HG02938 (cell line): ENCODE data around the gene KCND3.

Experiments
- ATAC-seq: cut with Tn5 transposase; IDR thresholded peaks from one replicate; pipeline ENCODE4 v1.9.1; 2021; ENCODE audit warnings: mild to moderate bottlenecking, moderate library complexity; ENCODE audit not compliant: unreplicated experiment

The KCND3 gene

DNA sequence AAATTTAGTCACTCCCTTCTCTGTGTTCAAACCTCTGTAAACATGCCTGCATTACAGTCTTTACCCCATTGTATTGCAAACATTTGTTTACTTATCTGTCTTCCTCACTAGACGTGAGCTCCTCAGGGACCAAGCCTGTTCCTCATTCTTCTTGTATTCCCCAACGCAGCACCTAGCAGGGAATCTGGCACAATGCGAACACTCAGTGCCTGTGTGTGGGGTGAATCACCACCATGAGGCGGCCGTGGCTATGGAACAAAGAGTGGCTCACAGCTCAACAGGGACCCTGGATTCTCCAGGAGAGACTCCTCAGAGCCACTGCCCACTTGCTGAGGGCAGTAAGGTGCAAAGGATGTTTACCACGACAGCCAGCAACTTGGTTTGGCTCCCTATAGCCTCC is 137.9 kb downstream of the KCND3 start:
- no peak for ATAC-seq

DNA sequence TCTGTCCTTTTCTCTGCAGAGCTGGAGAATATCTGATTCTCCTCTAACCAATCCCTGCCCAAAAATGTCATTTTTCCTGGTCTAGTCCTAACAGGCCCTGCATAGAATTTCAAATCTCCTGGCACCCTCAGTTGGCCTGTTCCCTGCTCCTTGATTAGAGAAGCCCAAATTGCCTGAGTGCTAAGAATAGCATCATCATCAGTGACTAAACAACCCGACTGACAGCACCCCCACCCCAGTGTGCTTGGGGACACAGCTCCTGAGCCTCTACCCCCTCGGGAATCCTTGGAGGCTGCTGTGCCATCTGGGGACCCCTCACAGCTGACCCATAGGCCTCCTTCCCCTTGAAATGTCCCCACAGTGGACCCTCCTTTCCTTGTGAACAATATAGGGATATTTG is 139.4 kb downstream of the KCND3 start:
- ATAC-seq: no peak

DNA sequence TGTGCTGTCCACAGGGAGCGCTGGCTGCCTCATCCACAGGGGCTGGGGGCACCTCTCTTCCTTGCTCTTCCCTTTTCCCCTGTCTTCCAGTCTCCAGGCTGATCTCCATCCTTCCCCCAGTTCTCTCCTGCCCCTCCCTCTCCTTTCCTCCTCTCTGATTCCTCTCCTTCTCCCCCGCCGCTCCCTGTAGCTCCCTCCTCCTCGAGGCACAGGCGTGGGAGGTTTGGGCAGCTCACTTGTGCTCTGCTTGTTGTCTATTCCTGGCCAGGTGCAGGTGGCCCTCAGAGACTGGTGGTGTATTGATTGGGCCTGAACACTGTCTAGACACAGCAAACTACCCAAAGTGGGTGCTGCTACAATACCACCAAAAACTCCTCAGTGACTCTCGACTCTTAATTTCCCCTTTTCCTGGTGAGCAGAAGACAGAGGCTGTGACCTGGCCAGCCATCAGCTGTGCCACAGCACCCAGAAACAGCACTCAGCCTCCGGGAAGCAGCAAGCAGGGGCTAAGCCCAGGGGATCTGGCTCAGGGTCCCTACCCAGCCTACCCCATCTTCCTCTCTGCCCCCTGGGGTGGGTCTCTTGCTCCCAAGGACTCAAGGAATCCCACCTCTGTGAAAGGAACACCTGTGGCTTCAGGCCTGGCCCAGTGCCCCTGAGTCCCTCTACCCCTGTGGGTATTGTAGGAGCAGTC is 140.5 kb downstream of the KCND3 start:
- ATAC-seq: no peak

DNA sequence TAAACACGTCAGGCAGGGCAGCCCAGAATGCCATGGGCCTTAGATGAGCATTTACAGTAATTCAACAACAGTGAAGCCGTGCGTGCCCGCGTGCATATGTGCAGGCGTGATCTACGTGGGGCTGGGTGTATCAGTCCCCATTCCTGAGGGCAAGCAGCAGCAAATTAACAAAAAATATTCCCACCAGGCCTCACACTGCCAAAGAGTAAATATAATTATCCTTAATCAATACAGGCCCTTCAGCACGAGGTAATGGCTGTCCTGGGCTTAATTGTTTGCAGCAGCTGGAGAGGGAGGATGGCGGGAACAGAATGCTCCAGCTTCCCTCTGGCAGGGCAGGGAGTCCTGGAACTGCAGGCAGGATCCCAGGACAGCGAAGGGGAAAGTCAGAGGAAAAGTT is 142.0 kb downstream of the KCND3 start:
- ATAC-seq: no peak

DNA sequence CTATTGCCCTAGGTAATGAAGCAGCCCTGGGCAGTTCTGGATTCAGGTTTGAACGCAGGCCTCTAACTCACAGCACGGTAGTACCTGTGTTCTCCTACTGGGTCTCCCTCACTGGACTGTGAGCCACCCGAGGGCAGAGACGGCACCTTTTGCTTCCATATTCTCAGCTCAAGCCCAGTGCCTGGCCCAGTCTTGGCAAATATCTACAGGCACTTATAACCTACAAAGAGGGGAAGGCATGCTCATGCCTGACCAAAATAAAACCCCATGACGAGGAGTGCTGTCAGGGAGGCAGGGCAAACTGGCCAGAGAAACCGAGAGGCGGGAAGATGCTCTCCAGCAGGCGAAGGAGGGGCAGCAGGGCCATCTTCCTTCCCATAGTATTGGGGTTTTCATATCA is 142.6 kb downstream of the KCND3 start:
- ATAC-seq: no peak

DNA sequence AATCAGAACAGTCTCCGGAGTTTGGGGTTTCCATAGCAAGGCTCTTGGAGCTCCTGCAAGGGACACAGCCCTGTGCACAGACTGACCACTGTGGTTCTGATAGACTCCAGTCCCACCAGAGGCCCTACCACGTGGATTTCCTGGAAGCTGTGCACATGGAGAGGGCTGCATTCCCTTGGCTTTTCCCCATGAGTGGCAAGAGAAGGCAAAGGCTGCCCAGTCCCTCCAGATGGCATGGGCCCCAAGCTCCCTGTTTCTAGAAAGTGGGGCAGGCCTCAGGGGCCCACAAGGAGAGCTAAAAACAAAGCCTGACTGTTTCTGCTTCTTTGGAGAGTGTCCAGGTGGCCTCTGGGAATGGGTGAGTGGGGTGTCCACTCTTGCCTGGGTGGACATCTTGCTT is 146.3 kb downstream of the KCND3 start:
- ATAC-seq: no peak

DNA sequence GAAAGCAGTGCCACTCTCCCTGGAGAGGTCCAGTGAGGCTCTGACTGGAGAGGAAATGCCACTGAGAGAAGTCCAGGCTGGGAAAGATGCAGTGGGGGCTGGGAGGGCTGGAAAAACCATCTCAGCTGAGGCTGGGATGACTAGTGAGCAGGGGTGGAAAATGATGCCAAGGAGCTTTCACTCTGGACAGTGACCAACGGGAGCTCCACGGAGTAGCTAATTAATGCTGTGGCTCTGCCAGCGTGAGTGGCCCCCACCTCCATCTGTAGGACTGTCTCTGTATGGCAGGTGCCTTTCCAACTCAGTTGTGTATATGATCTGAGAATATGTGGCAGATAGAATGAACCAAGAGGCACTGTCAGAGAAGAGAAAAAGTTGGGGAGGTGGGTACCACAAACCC is 147.1 kb downstream of the KCND3 start:
- ATAC-seq: no peak

DNA sequence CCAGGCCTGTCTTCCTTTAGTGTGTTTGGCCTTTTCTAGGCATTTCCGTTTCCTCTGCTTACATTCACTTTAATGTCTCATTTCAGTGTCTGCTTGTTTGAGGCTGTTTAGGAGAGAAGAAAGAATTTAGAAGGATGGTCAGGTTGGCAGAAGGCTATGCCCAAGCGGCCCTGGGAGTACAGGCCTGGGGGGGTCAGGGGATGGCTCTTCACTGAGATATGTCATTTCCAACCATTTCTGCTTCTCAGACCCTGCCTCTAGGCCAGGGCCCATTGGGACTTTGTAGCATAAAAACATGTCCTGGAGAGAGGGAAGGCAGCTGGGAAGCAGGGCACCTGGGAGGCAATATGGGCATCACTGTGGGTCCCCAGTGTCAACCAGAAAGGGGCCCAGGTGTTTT is 147.7 kb downstream of the KCND3 start:
- no peak for ATAC-seq

DNA sequence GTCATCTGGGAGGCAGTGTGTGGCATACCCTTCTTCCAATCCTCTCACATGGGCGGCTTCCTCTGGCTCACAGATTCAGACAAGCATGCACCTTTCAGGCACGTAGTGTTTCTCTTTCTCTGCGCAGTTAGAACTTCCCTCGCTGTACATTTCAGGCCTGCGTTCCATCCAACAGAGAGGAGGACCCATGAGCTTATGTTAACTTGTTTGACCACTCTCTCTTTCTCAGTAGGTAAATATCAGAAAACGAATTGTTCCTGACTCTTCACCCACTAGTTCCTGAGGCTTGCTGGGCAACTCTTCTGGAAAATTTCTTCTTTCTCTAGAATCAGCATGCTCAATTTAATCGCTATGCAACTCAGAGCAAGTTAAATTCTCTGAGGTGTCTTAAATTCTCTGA is 148.3 kb downstream of the KCND3 start:
- no peak for ATAC-seq

DNA sequence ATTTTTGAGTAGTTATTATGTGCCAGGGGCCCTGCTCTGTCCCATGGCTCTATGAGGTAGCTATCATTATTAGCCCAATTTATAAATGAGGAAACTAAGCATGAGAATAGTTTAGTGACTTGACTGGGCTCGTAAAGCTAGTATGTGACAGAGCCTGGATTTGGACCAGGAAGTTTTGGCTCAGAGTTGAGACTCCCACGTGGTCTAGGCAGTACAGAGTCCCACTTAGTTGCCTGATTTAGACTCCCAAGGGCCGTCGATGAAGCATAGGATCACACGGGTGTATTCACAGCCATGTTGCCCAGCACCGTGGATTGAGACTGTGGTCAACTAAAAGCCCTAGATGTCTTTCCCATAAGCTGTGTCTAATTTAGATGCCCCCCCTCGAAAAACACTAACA is 152.1 kb downstream of the KCND3 start:
- no peak for ATAC-seq

DNA sequence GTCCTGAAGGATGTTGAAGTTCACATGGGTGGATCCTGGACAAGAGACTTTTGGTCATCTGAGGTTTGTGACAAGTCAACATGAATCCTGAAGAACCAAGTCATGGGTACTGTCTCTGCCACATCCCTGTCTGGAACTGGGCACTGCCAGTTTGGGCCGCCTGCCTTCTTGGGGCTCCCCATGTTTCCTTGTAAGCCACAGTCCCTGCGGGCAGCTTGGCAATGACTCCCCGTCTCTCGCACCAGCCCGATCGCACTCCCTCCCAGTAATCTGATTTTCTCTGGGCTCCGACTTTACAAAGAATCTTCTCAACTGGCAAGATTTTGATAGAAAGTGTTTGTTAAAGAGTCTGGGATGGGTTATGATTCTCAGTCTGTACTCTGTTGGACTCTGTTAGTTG is 153.4 kb downstream of the KCND3 start:
- no peak for ATAC-seq

DNA sequence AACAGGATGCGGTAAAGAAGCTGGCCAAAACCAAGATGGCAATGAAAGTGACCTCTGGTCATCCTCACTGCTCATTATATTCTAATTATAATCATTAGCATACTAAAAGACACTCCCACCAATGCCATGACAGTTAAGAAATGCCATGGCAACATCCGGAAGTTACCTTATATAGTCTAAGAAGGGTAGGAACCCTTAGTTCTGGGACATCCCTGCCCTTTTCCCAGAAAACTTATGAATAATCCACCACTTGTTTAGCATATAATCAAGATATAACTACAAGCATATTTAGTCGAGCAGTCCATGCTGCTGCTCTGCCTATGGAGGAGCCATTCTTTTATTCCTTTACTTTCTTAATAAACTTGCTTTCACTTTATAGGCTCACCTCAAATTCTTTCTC is 154.0 kb downstream of the KCND3 start:
- ATAC-seq: no peak

DNA sequence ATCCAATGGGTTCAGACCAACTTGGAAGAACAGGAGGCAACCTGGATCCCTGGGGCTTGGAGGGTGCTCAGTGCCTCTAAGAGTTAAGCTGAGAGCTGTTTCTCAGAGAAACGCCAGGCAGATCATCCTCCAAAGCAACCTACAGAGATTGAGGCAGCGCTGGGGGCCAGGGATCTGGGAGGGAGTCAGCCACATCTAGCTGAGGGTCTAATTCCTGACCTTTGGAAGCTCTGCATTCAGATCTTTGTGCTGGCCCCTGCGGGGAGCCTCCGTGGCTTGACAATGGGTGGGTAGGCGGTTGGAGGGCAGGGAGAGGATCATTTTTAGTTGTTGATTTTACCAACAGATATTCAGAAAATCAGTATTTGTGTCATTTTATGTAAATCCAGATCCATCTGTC is 154.5 kb downstream of the KCND3 start:
- no peak for ATAC-seq

DNA sequence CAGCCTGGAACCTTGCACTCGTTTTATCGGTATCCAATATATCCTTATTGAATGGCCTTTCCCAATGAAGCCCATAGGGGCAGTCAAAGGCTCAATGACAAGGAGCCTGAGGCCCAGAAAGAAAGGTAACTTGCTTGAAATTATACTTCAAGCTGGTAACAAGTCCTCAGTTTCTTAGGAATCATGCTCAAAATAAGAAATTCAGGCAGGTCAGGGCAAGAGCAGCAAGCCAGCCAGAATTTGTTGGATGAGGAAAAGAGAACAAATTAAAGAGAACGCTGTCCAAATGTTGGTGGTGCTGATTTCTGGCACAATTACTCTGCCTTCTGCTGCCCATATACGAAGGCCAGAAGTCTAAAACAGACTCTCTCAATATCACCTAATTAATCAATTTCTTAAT is 156.1 kb downstream of the KCND3 start:
- no peak for ATAC-seq

DNA sequence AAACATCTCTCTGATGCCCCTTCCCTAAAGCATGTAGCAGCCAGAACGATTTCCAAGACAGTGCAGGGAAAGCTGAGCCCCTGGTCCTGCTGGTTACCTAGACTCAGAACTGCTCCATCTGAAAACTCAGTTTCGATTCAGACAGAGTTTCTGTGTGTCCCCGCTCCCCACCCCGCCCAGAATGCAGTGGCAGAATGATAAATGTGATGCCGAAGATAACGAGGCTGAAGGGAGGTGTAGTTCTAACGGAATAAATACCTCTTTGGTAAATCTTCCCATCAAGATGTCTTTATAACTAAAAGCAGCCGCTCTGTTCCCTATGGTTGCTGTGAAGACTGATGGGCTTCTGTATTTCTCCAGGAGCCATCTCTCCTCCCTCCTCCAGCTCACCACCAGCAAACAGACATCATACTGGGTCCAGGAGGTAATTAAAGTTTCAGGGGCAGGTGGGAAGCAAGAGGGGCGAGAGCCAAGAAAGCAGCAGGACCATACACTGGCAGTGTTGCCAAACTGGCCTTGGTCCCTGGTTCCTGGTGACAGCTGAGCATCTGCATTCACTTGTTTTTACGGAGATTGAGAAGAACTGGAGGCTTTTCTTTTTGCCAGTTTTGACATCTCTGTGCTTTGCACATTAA is 156.8 kb downstream of the KCND3 start:
- ATAC-seq: no peak

DNA sequence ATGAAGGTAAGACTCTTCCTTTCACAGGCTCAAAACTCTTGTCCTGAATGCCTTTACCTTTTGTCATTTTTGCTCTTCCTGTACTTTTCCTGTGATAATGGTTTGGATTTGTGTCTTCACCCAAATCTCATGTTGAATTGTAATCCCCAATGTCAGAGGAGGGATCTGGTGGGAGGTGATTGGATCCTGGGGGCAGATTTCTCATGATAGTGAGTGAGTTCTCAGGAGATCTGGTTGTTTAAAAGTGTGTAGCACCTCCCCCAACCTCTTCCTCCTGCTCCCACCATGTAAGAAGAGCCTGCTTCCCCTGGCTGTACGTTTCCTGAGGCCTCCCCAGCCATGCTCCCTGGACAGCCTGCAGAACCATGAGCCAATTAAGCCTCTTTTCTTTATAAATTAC is 158.3 kb downstream of the KCND3 start:
- ATAC-seq: no peak

DNA sequence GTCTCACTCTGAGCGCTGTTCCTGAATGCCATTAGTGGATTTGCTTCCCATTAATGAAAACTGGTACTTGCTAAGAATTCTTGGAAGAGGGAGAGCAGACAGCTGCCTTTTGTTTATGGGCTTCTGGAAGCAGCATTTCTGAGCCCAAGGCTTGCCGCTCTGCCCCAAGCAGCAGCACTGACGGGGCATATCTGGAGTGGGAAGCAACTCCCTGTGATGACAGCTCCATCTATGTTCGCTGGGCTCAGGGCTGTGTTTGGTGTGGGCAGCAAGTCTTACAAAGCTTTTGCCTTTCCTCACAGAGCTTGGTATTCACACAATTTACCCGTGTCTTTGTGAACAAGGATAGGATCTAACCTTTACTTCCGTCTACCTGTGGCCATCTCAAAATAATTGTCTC is 161.5 kb downstream of the KCND3 start:
- ATAC-seq: no peak

DNA sequence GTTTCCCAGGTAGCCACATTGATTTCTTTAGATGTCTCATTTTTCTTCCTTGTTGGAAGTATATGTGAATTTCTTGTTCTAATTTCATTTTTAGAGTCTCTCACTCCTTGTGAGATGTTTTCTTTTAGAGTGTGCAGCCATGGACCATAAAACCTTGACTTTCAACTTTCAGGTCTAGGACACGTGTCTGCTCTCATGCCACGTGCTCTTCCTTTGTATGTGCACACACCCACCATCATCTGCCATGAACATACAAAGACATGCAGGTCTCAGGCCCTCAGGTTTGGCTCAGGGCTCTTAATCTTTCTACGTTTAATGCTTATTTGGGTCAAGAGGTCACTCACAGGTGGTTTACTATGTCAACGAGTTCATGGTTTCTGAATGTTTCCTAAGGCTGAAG is 163.2 kb downstream of the KCND3 start:
- ATAC-seq: no peak

DNA sequence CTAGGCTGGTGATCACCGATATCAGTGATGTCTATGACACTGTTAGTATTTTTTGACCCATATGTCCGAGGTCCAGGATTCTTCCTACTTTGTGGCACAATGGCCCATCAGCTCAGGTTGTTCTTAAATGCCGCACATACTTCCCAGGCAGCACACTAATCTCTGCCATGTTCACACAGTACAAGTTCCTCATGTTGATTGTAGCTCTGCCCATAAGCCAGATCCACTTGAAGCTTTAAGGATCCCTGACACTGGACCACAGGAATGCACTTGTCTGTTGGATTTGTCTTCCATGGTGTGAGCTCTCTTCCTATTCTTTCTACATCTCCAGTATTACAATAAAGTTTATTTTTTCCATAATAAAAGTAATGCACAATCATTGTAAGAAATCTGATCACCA is 164.3 kb downstream of the KCND3 start:
- ATAC-seq: no peak

DNA sequence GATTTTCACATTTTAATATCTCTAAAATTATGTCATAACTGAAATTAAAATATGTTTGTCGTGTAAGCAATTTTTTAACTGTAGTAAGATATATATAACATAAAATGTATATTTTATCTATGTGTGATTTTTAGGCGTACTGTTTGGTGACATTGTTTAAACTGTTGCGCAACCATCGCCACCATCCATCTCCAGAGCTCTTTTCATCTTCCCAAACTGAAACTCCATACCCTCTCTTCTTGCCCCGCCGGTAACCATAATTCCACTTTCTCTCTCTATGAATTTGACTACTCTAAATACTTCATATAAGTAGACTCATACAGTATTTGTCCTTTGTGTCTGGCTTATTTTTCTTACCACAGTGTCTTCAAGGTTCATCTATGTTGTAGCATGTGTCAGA is 167.3 kb downstream of the KCND3 start:
- no peak for ATAC-seq

DNA sequence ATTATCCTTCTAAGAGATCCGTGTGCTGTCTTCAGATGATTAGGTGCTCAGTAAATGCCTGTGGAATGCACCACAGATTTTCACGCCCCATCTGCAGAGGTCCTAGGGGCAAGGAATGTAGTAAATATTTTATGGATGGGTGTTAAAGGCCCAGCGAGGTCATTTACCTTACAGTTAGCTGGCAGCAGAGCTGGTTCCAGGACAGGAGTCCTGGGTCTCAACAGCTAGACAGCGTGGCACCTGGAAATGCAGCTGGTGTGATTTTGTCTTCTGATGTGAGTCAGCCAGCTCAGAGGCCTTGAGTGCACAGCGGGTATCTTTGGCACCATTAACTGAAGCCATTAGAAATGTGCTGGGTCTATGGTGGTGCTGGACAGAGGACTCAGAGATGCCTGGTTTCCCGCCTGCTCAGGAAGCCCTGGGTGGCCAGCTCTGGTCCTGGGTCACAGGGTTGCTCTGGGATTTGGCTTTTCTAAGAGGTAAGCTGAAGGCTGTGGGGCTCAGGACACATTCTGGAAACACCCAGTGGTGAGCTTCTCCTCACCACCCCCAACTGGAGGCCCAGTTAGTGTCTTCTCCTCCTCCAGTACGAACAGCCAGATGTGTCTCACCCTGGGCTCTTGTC is 168.2 kb downstream of the KCND3 start:
- ATAC-seq: no peak

DNA sequence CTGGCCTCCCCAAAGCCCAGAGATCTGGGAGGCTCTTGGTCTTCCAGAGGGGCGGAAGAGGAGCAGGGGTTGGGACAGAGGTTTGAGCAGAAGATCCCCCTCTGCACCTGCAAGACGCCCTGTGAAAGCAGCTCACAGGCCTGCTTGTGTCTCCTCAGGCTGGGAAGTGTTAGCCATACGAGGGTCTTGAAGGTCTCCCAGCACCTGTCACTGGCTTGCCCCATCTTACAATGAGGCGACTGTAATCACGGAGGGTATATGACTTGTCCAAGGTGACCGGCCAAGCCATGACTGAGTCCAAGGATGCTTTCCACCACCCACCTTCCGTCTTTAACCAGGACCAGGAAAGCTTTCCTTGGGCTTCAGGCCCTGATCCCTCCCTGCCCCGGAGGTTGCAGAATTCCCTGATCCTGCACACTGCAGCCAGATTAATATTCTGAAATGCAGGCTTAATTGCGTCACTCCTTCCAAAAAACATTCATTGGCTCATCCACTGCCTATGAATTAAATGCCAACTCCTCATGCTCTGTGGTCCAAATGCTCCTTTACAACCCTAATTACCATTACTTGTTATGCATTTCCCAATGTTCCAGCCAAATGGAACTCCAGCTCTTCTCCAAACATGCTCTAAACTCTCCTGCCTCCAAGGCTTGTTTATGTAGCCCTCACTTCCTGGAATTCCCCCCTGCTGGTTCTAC is 169.8 kb downstream of the KCND3 start:
- no peak for ATAC-seq
